GM23338 (cell line): ENCODE measurements around the gene ZNF260. TPM values are rescaled to one million over a fixed set of nuclear protein-coding genes. Genes with fewer than 3 reads are reported as not detected.

Experiments
- polyA plus RNA-seq: library from polyadenylated mRNA; unstranded; fragments of >200 nt; fragmentation: Nextera tagmentation; extraction: Ambion mirVana; gene quantifications from 2 replicates; pipeline ENCODE4 v1.2.1, GENCODE V29; 2016
- total RNA-seq: library from RNA; depleted of rRNA; stranded (reverse); fragments of >200 nt; shearing (Covaris generic); gene quantifications from 2 replicates; pipeline ENCODE4 v1.2.3, GENCODE V29; 2014; rRNA removed

Gene ZNF260
- total and polyA plus RNA-seq, 2 experiments from 2014 or later: 26.8 to 35.9 TPM

Other genes starting within 250 kb of the ZNF260 start
- 9.5 and 10.4 TPM in 2 replicates for gene ZFP14, start 149.1 kb downstream of the ZNF260 start, total RNA-seq
- 8.6 and 9.0 TPM in 2 replicates for gene ZFP14, start 149.1 kb downstream of the ZNF260 start, polyA plus RNA-seq
- gene ZFP82, start 109.6 kb downstream of the ZNF260 start, total RNA-seq: 17.1 and 21.2 TPM in 2 replicates
- gene ZFP82, start 109.6 kb downstream of the ZNF260 start, polyA plus RNA-seq: 10.8 and 16.8 TPM in 2 replicates
- gene ZNF566, start 38.7 kb downstream of the ZNF260 start, total RNA-seq: 18.0 and 22.8 TPM in 2 replicates
- gene ZNF566, start 38.7 kb downstream of the ZNF260 start, polyA plus RNA-seq: 8.5 and 11.9 TPM in 2 replicates
- 12.8 and 16.5 TPM in 2 replicates for gene ZNF529, start 45.0 kb upstream of the ZNF260 start, total RNA-seq
- 6.1 and 9.2 TPM in 2 replicates for gene ZNF529, start 45.0 kb upstream of the ZNF260 start, polyA plus RNA-seq
- 11.5 and 12.4 TPM in 2 replicates for gene ZNF382, start 77.0 kb upstream of the ZNF260 start, total RNA-seq
- 3.2 and 3.8 TPM in 2 replicates for gene ZNF382, start 77.0 kb upstream of the ZNF260 start, polyA plus RNA-seq
- gene ZNF461, start 138.6 kb upstream of the ZNF260 start, total RNA-seq: 6.9 and 9.1 TPM in 2 replicates
- 3.0 and 3.1 TPM in 2 replicates for gene ZNF461, start 138.6 kb upstream of the ZNF260 start, polyA plus RNA-seq
- gene ZNF567, start 159.3 kb upstream of the ZNF260 start, total RNA-seq: 15.6 and 15.8 TPM in 2 replicates
- 17.3 and 17.6 TPM in 2 replicates for gene ZNF567, start 159.3 kb upstream of the ZNF260 start, polyA plus RNA-seq
- 41.1 and 43.9 TPM in 2 replicates for gene ZNF850, start 244.5 kb upstream of the ZNF260 start, total RNA-seq
- 7.7 and 8.7 TPM in 2 replicates for gene ZNF850, start 244.5 kb upstream of the ZNF260 start, polyA plus RNA-seq